ENCODE data around the gene DNM3. TPM values are rescaled to one million over a fixed set of nuclear protein-coding genes. Genes with fewer than 3 reads are reported as not detected.
A peak's percentile ranks its signal among the peaks of the same experiment; 100 is the strongest.

DNM3 gene
- total RNA-seq, 1 donor from 2014 or later: 4.7 TPM

GRCh38 chr1:171850651-171851350, 9.5 kb downstream of the DNM3 start:
- Mint-ChIP-seq H3K36me3 (ENCODE audit: low read depth, unreplicated experiment) (no peaks in the 10 kb centered on the region), H3K4me1 (ENCODE audit: low read depth, unreplicated experiment) (peaks cover 13% of the 10 kb centered on the region), H3K27ac (ENCODE audit: unreplicated experiment) (no peak overlapping the region), H3K27me3 (ENCODE audit: low read depth, unreplicated experiment) (no peaks in the 10 kb centered on the region), H3K4me3 (ENCODE audit: unreplicated experiment) (peak overlapping the region; percentile 3), H3K9me3 (ENCODE audit: unreplicated experiment) (no peaks in the 10 kb centered on the region)
- no peak overlapping the region for H3K4me2 ChIP-seq (ENCODE audit: low read length)
- TF ChIP-seq, protein P1, sequence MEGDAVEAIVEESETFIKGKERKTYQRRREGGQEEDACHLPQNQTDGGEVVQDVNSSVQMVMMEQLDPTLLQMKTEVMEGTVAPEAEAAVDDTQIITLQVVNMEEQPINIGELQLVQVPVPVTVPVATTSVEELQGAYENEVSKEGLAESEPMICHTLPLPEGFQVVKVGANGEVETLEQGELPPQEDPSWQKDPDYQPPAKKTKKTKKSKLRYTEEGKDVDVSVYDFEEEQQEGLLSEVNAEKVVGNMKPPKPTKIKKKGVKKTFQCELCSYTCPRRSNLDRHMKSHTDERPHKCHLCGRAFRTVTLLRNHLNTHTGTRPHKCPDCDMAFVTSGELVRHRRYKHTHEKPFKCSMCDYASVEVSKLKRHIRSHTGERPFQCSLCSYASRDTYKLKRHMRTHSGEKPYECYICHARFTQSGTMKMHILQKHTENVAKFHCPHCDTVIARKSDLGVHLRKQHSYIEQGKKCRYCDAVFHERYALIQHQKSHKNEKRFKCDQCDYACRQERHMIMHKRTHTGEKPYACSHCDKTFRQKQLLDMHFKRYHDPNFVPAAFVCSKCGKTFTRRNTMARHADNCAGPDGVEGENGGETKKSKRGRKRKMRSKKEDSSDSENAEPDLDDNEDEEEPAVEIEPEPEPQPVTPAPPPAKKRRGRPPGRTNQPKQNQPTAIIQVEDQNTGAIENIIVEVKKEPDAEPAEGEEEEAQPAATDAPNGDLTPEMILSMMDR (IDR thresholded peaks at IDR 0.05; ENCODE audit: insufficient read depth, low read depth, low read length): no peak
- TF ChIP-seq EZH2 (IDR thresholded peaks at IDR 0.05; ENCODE audit: insufficient read depth, low read length): no peak
- H3K27me3 ChIP-seq (ENCODE audit: insufficient read depth, low read length): no peaks in the 10 kb centered on the region
- H4K20me1 ChIP-seq (ENCODE audit: insufficient read depth, low read length): no peaks in the 10 kb centered on the region
- H3K27ac ChIP-seq (ENCODE audit: low read depth, low read length): no peak overlapping the region
- H3K9ac ChIP-seq (ENCODE audit: low read length): no peak overlapping the region
- no peaks in the 10 kb centered on the region for H3K79me2 ChIP-seq (ENCODE audit: insufficient read depth, low read length)
- H3K4me3 ChIP-seq (ENCODE audit: insufficient read depth, low read depth, low read length): no peak overlapping the region
- no peaks in the 10 kb centered on the region for H3K4me1 ChIP-seq (ENCODE audit: insufficient read depth, low read length)
- no peak for DNase-seq (ENCODE audit: low read depth)
- no peak overlapping the region for H2AFZ ChIP-seq (ENCODE audit: low read depth, low read length)
- FAIRE-seq: no peak
- no peaks in the 10 kb centered on the region for H3K36me3 ChIP-seq (ENCODE audit: insufficient read depth, low read length)
- no peaks in the 10 kb centered on the region for H3K9me3 ChIP-seq (ENCODE audit: insufficient read depth, low read depth, low read length)

DNA sequence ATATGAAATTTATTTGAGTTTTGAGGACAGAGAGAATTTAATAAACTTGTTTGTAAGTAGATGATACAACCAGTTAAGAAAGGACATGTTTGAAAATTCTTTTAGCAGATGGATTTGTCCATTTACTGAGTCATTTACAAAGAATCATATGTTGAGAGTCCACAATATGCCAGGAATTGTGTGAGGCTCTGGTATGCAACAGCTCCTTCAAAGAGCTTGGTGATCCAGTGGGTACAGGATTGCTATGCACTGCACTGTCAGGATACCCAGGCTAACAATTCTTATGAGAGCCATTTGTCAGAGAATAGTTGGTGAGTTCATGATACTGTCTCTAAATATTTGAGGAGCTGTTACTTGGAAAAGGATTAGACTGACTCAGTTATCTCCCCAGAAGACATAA, 11.0 kb downstream of the DNM3 start:
- no peak overlapping the region for H3K27ac Mint-ChIP-seq (ENCODE audit: unreplicated experiment)

More for the DNA sequence above, 11.0 kb downstream of the DNM3 start:
- Histone ChIP-seq H3K4me2 (ENCODE audit: low read length) (no peak overlapping the region), H4K20me1 (ENCODE audit: insufficient read depth, low read length) (no peaks in the 10 kb centered on the region), H3K36me3 (ENCODE audit: insufficient read depth, low read length) (no peaks in the 10 kb centered on the region), H3K4me3 (ENCODE audit: insufficient read depth, low read depth, low read length) (no peak overlapping the region), H3K9ac (ENCODE audit: low read length) (no peak overlapping the region), H3K9me3 (ENCODE audit: insufficient read depth, low read depth, low read length) (no peaks in the 10 kb centered on the region), H3K27ac (ENCODE audit: low read depth, low read length) (no peak overlapping the region), H3K4me1 (ENCODE audit: insufficient read depth, low read length) (no peaks in the 10 kb centered on the region), H3K27me3 (ENCODE audit: insufficient read depth, low read length) (no peaks in the 10 kb centered on the region), H3K79me2 (ENCODE audit: insufficient read depth, low read length) (no peaks in the 10 kb centered on the region), H2AFZ (ENCODE audit: low read depth, low read length) (no peak overlapping the region)
- TF ChIP-seq, protein P1 (IDR thresholded peaks at IDR 0.05; ENCODE audit: insufficient read depth, low read depth, low read length): no peak
- TF ChIP-seq EZH2 (IDR thresholded peaks at IDR 0.05; ENCODE audit: insufficient read depth, low read length): no peak
- Mint-ChIP-seq H3K36me3 (ENCODE audit: low read depth, unreplicated experiment) (no peaks in the 10 kb centered on the region), H3K27me3 (ENCODE audit: low read depth, unreplicated experiment) (no peaks in the 10 kb centered on the region), H3K4me3 (ENCODE audit: unreplicated experiment) (no peak overlapping the region), H3K4me1 (ENCODE audit: low read depth, unreplicated experiment) (peaks cover 13% of the 10 kb centered on the region), H3K9me3 (ENCODE audit: unreplicated experiment) (peaks cover 5% of the 10 kb centered on the region)
- peak; percentile 55 for DNase-seq (ENCODE audit: low read depth)
- FAIRE-seq: peak; percentile 90
